Omental fat pad (tissue), 4 donors: Measurements from ENCODE around the gene TEX52. TPM values are rescaled to one million over a fixed set of nuclear protein-coding genes. Genes with fewer than 3 reads are reported as not detected.

ENCODE experiments used
- ATAC-seq: fragments of 150-250 bp; one replicate; pipeline ENCODE4 v1.9.1; 2016; ENCODE audit warnings: mild to moderate bottlenecking, moderate library complexity; ENCODE audit not compliant: low FRiP score
- DNase-seq: peaks from one replicate; pipeline ENCODE4 v3.0.0-alpha.2; 2019; ENCODE audit warnings: low spot score
- CTCF ChIP-seq, 3 donors: fragments of 450-650 bp; IDR thresholded peaks; one replicate each; pipeline ENCODE4 v1.5.1; 2016 to 2017; ENCODE audit warnings: antibody characterized with exemption in 3 of 3, mild to moderate bottlenecking in 3 of 3, moderate library complexity in 2 of 3
- total RNA-seq, 4 donors: library from RNA; depleted of rRNA; stranded (reverse); fragments of >200 nt; gene quantifications; one replicate each; pipeline ENCODE4 v1.1.0, GENCODE V29; 2016

TEX52 gene
- not detected for total RNA-seq

DNA sequence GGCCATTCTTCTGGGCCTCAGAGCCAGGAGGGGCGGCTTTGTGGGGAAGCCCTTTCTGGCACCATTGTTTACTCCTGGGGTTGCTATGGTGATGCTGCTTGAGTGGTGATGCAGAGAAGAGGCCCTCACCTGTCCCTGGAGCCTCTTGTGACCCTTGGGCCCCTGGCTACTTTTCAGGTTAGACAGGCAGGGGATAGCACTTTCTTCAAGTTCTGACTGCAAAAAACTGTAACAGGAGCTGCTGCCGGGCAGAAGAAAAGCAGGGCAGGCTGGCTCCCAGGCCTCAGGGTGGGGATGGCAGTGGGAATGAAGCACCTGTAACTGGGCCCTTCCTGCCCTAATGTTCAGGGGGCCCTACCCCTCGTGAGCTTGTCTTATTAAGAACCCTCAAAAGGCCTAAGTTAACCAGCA is at the start of gene TEX52:
Gene TEX52 (minus strand): TSS at position 19 of the 411 bp plus-strand sequence. CDS start 13 bp downstream, at position 6.
- DNase-seq, result no peak
- no peak for TF ChIP-seq CTCF (IDR thresholded peaks at IDR 0.05)
- ATAC-seq, result no peak

GRCh38 chr12:2904260-2904659 is 47.4 kb upstream of the TEX52 start:
- TF ChIP-seq CTCF (IDR thresholded peaks at IDR 0.05), result no peak
- ATAC-seq (no peak), DNase-seq (no peak)

DNA sequence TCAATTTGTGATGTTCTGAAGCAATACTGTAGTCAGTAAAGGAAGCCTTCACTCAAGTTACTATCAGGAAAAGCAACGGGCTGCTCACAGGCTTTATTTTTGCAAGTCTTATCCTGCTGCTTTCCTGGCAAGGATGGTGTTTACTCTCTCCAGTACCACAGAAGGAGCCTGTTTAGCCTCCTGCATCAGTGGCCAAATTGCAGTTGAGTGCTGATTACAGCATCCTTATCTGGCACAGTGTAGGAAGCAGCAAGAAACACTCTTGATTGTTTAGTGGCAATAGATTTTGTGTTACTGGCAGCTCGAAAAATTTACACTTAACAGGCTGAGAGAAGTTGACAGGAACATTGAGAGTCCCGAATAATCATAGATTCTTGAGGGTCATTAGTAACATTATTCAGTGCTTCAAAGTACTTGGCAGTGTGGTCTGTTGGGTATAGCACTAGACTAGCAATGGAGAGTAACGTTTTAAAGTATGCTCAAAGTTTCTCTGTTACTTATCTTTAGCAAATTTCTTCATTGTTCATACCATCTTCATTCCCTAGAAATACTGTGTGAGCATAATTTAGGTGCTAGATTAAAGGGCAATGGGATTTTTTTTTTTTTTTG is 45.5 kb upstream of the TEX52 start:
- TF ChIP-seq CTCF (IDR thresholded peaks at IDR 0.05), result no peak
- no peak for DNase-seq
- ATAC-seq, result no peak

DNA sequence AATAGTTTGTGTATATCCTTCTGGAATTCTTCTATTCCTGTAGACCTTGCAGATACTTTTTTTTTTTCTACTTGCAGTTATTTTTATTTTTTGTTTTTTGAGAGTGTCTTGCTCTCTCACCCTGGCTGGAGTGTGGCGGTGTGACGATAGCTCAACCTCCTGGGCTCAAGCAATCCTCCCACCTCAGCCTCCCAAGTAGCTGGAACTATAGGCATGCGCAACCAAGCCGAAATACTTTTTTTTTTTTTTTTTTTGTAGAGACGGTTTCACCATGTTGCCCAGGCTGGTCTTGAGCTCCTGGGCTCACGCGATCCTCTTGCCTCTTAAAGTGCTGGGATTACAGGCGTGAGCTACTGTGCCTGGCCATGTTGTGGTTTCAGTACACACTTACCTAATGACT is 43.8 kb upstream of the TEX52 start:
- no peak for TF ChIP-seq CTCF (IDR thresholded peaks at IDR 0.05)
- ATAC-seq (no peak), DNase-seq (no peak)

DNA sequence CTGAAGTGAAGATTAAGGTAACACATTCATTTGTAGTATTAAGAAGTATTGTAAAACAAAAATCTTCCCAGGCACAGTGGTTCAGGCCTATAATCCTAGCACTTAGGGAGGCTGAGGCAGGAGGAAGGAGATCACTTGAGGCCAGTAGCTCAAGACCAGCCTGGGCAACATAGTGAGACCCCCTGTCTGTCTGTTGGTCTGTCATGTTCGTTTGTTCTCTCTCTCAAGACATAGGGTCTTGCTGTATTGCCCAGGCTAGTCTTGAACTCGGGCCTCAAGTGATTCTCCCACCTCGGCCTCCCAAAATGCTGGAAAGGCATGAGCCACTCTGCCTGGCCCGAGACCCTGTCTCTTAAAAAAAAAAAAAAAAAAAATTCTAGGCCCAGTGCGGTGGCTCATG is 40.6 kb upstream of the TEX52 start:
- no peak for ATAC-seq
- DNase-seq, result no peak
- no peak for TF ChIP-seq CTCF (IDR thresholded peaks at IDR 0.05)

DNA sequence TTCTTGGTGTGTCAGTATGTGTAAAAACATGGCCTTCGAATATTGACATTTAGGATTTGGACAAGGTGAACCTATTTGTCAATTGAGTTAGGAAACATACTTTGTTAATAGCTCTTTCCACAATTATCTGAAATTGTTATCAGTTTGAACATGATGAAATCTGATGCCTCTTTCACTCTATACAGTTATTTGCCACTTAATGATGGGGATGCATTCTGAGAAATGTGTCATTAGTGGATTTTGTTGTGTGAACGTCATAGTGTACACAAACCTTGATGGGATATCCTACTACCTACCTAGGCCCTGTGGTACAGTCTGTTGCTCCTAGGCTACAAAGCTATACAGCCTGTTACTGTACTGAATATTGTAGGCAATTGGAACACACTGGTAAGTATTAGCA is 38.7 kb upstream of the TEX52 start:
- DNase-seq (no peak), ATAC-seq (no peak)
- no peak for TF ChIP-seq CTCF (IDR thresholded peaks at IDR 0.05)

DNA sequence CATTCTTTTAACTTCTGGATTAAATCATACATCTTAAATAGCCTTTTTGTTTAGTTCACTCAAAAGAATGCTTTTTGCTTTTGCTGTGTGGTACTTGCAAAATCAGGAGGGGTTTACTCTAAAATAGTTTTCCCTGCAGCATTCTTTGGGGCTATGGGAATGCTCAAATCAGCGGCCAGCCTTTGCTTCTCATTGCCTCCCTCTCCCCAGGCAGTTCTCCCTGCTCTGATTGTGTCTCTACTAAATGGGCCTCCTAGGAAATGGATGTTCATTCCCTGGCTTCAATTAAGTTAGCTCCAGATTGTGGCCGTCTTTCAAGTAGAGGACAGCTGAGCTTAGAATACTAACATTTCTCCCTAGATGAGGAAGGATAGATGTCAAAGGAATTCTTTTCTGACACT is 38.2 kb upstream of the TEX52 start:
- no peak for TF ChIP-seq CTCF (IDR thresholded peaks at IDR 0.05)
- no peak for DNase-seq
- ATAC-seq, result no peak
